ENCODE data around the gene FANCE.
"Not testable (repeated sequence)": the region's sequence is repeated elsewhere in the genome, so short reads cannot be mapped to it uniquely, and the experiment has no call there.

Gene FANCE

GRCh38 chr6:35452183-35453090 is at the start of gene FANCE:
Gene FANCE, plus strand, starts transcription at chr6:35452338. Its CDS starts 208 bp downstream, at chr6:35452546.
- peak; percentile 90 for DNase-seq

GRCh38 chr6:35402856-35403191 is 49.3 kb upstream of the FANCE start:
- no peak for DNase-seq

- DNase-seq: no peak
Observed at GRCh38 chr6:35403544-35404442, 48.3 kb upstream of the FANCE start.

- no peak for DNase-seq
Observed at GRCh38 chr6:35406711-35407485, 45.2 kb upstream of the FANCE start.

- DNase-seq: no peak
Observed at GRCh38 chr6:35409245-35409644, 42.9 kb upstream of the FANCE start.

GRCh38 chr6:35410131-35410530 is 42.0 kb upstream of the FANCE start:
- DNase-seq: no peak

- DNase-seq: no peak
Observed at GRCh38 chr6:35411066-35411465, 41.1 kb upstream of the FANCE start.

GRCh38 chr6:35412102-35412501 is 40.0 kb upstream of the FANCE start:
- DNase-seq: no peak

GRCh38 chr6:35413911-35414310 is 38.2 kb upstream of the FANCE start:
- DNase-seq: no peak

- DNase-seq: peak; percentile 88
Observed at GRCh38 chr6:35415065-35415891, 36.9 kb upstream of the FANCE start.

- peak; percentile 43 for DNase-seq
Observed at GRCh38 chr6:35417979-35418661, 34.0 kb upstream of the FANCE start.

- no peak for DNase-seq
Observed at GRCh38 chr6:35419417-35419816, 32.7 kb upstream of the FANCE start.

GRCh38 chr6:35419961-35420360 is 32.2 kb upstream of the FANCE start:
- DNase-seq: no peak

- DNase-seq: no peak
Observed at GRCh38 chr6:35425284-35425683, 26.9 kb upstream of the FANCE start.

- DNase-seq: peak; percentile 6
Observed at GRCh38 chr6:35426074-35426473, 26.1 kb upstream of the FANCE start.

GRCh38 chr6:35427435-35427834 is 24.7 kb upstream of the FANCE start:
- no peak for DNase-seq

- DNase-seq: no peak
Observed at GRCh38 chr6:35427851-35428321, 24.3 kb upstream of the FANCE start.

GRCh38 chr6:35428421-35429149 is 23.6 kb upstream of the FANCE start:
- DNase-seq: no peak

- no peak for DNase-seq
Observed at GRCh38 chr6:35429463-35429862, 22.7 kb upstream of the FANCE start.

GRCh38 chr6:35432291-35432690 is 19.8 kb upstream of the FANCE start:
- DNase-seq: no peak

GRCh38 chr6:35432702-35433101 is 19.4 kb upstream of the FANCE start:
- not testable (repeated sequence) for DNase-seq

Measured in midbrain (tissue), 1 donor.